Sigmoid colon (tissue), 7 donors: ENCODE data around the gene SPOCK1. TPM values are rescaled to one million over a fixed set of nuclear protein-coding genes. Genes with fewer than 3 reads are reported as not detected.

Experiments used
- DNase-seq: peaks from one replicate; pipeline ENCODE4 v3.0.0-alpha.2; 2019
- H3K27ac ChIP-seq, 4 donors: fragments of 200-600 bp; sonication (generic); one replicate each; pipeline ENCODE4 v1.5.1; 2016 to 2019; ENCODE audit warnings: mild to moderate bottlenecking in 1 of 4
- H3K27me3 ChIP-seq, 3 donors: fragments of 200-600 bp; sonication (generic); one replicate each; pipeline ENCODE4 v1.5.1; 2019; ENCODE audit warnings: mild to moderate bottlenecking in 1 of 3
- H3K36me3 ChIP-seq, 4 donors: fragments of 200-600 bp; sonication (generic); one replicate each; pipeline ENCODE4 v1.5.1; 2016 to 2019
- H3K4me1 ChIP-seq, 4 donors: fragments of 200-600 bp; sonication (generic); one replicate each; pipeline ENCODE4 v1.5.1; 2017 to 2019
- H3K4me3 ChIP-seq, 4 donors: fragments of 200-600 bp; sonication (generic); one replicate each; pipeline ENCODE4 v1.5.1; 2017 to 2019; ENCODE audit warnings: mild to moderate bottlenecking in 2 of 4, moderate library complexity in 1 of 4
- H3K9me3 ChIP-seq, 4 donors: fragments of 200-600 bp in 3 of 4; sonication (generic) in 3 of 4; one replicate each; pipeline versions ENCODE4 v1.5.1 to v1.6.1; 2013 to 2019
- CTCF ChIP-seq, 4 experiments: fragments of 450-650 bp in 3 of 4; fragments of 200-600 bp in 1 of 4; IDR thresholded peaks; one replicate each; pipeline ENCODE4 v1.5.1; 2016 to 2019; ENCODE audit warnings: antibody characterized with exemption in 4 of 4, mild to moderate bottlenecking in 3 of 4, moderate library complexity in 2 of 4
- EP300 ChIP-seq, 4 donors: sonication (generic); formaldehyde crosslinking; IDR thresholded peaks; one replicate each; pipeline ENCODE4 v1.6.1; 2017; ENCODE audit warnings: antibody characterized with exemption in 4 of 4
- POLR2A ChIP-seq, 2 donors: fragments of 450-650 bp; IDR thresholded peaks; one replicate each; pipeline ENCODE4 v1.6.1; 2016; ENCODE audit warnings: antibody characterized with exemption in 2 of 2, mild to moderate bottlenecking in 2 of 2, moderate library complexity in 2 of 2
- POLR2AphosphoS5 ChIP-seq, 4 donors: sonication (generic); formaldehyde crosslinking; IDR thresholded peaks; one replicate each; pipeline ENCODE4 v1.6.1; 2017; ENCODE audit warnings: antibody characterized with exemption in 4 of 4
- WGBS, 2 donors: extraction: QIAGEN DNeasy Blood & Tissue Kit; methylation state at CpG; one replicate each; pipeline ENCODE4 v1.1.7; 2013; 5-methylcytosine and 5-hydroxymethylcytosine counted together
- intact Hi-C: fragments of 100-400 bp; cut with DNase I; formaldehyde crosslinking; loops from one replicate; pipeline ENCODE4 v1.15.1; 2023
- polyA plus RNA-seq, 3 donors: library from polyadenylated mRNA; stranded (reverse); fragments of 200-250 nt; gene quantifications; one replicate each; pipeline ENCODE4 v1.2.3, GENCODE V29; 2013
- total RNA-seq, 4 donors: library from RNA; depleted of rRNA; stranded (reverse); fragments of >200 nt; gene quantifications; one replicate each; pipeline ENCODE4 v1.1.0, GENCODE V29; 2016
- donor health status: healthy with polysubstance abuse.
- donor health status: Bipolar disorder and iron deficiency.
- donor health status: healthy.

The SPOCK1 gene
- total and polyA plus RNA-seq, 7 donors = 2.4 to 104 (median 33.4) TPM

GRCh38 chr5:137283801-137284200 is 215.3 kb downstream of the SPOCK1 start:
- intact Hi-C loops = no loop called here
- no peak overlapping the region for H3K27ac ChIP-seq
- H3K4me1 ChIP-seq = peaks cover 0 to 9% (median 0%) of the 10 kb centered on the region in 4 donors
- H3K27me3 ChIP-seq = no peaks in the 10 kb centered on the region
- WGBS, 2 donors = 91 to 96% methylated on average over 2 of the region's 2 CpGs
- no peak overlapping the region for H3K4me3 ChIP-seq
- no peak for DNase-seq
- no peaks in the 10 kb centered on the region for H3K36me3 ChIP-seq
- H3K9me3 ChIP-seq = no peaks in the 10 kb centered on the region
- TF ChIP-seq EP300 (IDR thresholded peaks at IDR 0.05) = no peak
- TF ChIP-seq CTCF (IDR thresholded peaks at IDR 0.05) = no peak
- TF ChIP-seq POLR2A (IDR thresholded peaks at IDR 0.05) = no peak
- no peak for TF ChIP-seq POLR2AphosphoS5 (IDR thresholded peaks at IDR 0.05)

- intact Hi-C loops = no loop called here
- Histone ChIP-seq H3K4me3 (no peak overlapping the region), H3K27me3 (no peaks in the 10 kb centered on the region), H3K4me1 (peaks cover 0 to 9% (median 0%) of the 10 kb centered on the region in 4 donors), H3K9me3 (no peaks in the 10 kb centered on the region), H3K27ac (no peak overlapping the region), H3K36me3 (no peaks in the 10 kb centered on the region)
- DNase-seq = no peak
- TF ChIP-seq POLR2A (IDR thresholded peaks at IDR 0.05) = no peak
- TF ChIP-seq EP300 (IDR thresholded peaks at IDR 0.05) = no peak
- TF ChIP-seq CTCF (IDR thresholded peaks at IDR 0.05) = no peak
- TF ChIP-seq POLR2AphosphoS5 (IDR thresholded peaks at IDR 0.05) = no peak
- 28 to 46% methylated on average over 5 of the region's 5 CpGs for WGBS, 2 donors
Measured at GRCh38 chr5:137282216-137282615, 216.9 kb downstream of the SPOCK1 start.

GRCh38 chr5:137281201-137281600 is 217.9 kb downstream of the SPOCK1 start:
- H3K27me3 ChIP-seq = no peaks in the 10 kb centered on the region
- no peak for DNase-seq
- H3K4me3 ChIP-seq = no peak overlapping the region
- peaks cover 0 to 6% (median 0%) of the 10 kb centered on the region in 4 donors for H3K4me1 ChIP-seq
- H3K27ac ChIP-seq = no peak overlapping the region
- no peaks in the 10 kb centered on the region for H3K36me3 ChIP-seq
- WGBS, 2 donors = 67 to 81% methylated on average over 1 of the region's 1 CpG
- TF ChIP-seq CTCF (IDR thresholded peaks at IDR 0.05) (no peak), POLR2AphosphoS5 (IDR thresholded peaks at IDR 0.05) (no peak), POLR2A (IDR thresholded peaks at IDR 0.05) (no peak), EP300 (IDR thresholded peaks at IDR 0.05) (no peak)
- intact Hi-C loops = no loop called here
- no peaks in the 10 kb centered on the region for H3K9me3 ChIP-seq

- no peaks in the 10 kb centered on the region for H3K27me3 ChIP-seq
- H3K4me3 ChIP-seq = no peak overlapping the region
- DNase-seq = no peak
- TF ChIP-seq POLR2AphosphoS5 (IDR thresholded peaks at IDR 0.05) = no peak
- TF ChIP-seq EP300 (IDR thresholded peaks at IDR 0.05) = no peak
- no peak for TF ChIP-seq POLR2A (IDR thresholded peaks at IDR 0.05)
- TF ChIP-seq CTCF (IDR thresholded peaks at IDR 0.05) = no peak
- 66 to 72% methylated on average over 3 of the region's 3 CpGs for WGBS, 2 donors
- peaks cover 0 to 5% (median 0%) of the 10 kb centered on the region in 4 donors for H3K4me1 ChIP-seq
- no peak overlapping the region for H3K27ac ChIP-seq
- H3K9me3 ChIP-seq = no peaks in the 10 kb centered on the region
- intact Hi-C loops = no loop called here
- H3K36me3 ChIP-seq = no peaks in the 10 kb centered on the region
Measured at GRCh38 chr5:137280656-137281055, 218.5 kb downstream of the SPOCK1 start.
